OCI-LY3 (cell line): ENCODE results near the gene SLCO4A1.

Experiments used
- H2AFZ ChIP-seq: fragments of 200-600, 300-600 bp; shearing (Covaris generic); 2 replicates; pipeline ENCODE4 v1.6.0; 2014; ENCODE audit warnings: antibody characterized with exemption, low read depth, low read length
- H3K27ac ChIP-seq: fragments of 200-600, 300-600 bp; sonication (generic); 2 replicates; pipeline ENCODE4 v1.5.1; 2014; ENCODE audit warnings: mild to moderate bottlenecking, low read length, moderate library complexity, mixed read lengths
- H3K27me3 ChIP-seq: fragments of 200-600, 300-600 bp; sonication (generic); 2 replicates; pipeline ENCODE4 v1.6.1; 2014; ENCODE audit warnings: low read depth, low read length, mixed read lengths
- H3K36me3 ChIP-seq: fragments of 200-600, 300-600 bp; sonication (generic); replicated peaks from 2 replicates; pipeline ENCODE3; 2014; ENCODE audit warnings: low read depth, low read length, mixed read lengths
- H3K4me1 ChIP-seq: fragments of 300-600, 200-600 bp; sonication (generic); 2 replicates; pipeline ENCODE4 v1.6.1; 2014; ENCODE audit warnings: low read length, mixed read lengths
- H3K4me2 ChIP-seq: fragments of 200-600, 300-600 bp; sonication (generic); 2 replicates; pipeline ENCODE4 v1.6.1; 2014; ENCODE audit warnings: low read length, mixed read lengths
- H3K4me3 ChIP-seq: fragments of 300-600, 200-600 bp; sonication (generic); 2 replicates; pipeline ENCODE4 v1.5.1; 2014; ENCODE audit warnings: antibody characterized with exemption, mild to moderate bottlenecking, low read length, moderate library complexity
- H3K79me2 ChIP-seq: fragments of 300-600, 200-600 bp; shearing (Covaris generic); 2 replicates; pipeline ENCODE4 v1.6.1; 2014; ENCODE audit warnings: mild to moderate bottlenecking, low read length, mixed read lengths
- H3K9ac ChIP-seq: fragments of 300-600, 200-600 bp; shearing (Covaris generic); 2 replicates; pipeline ENCODE4 v1.6.0; 2014; ENCODE audit warnings: mild to moderate bottlenecking, low read length, moderate library complexity
- H3K9me3 ChIP-seq: fragments of 200-600, 300-600 bp; shearing (Covaris generic); 2 replicates; pipeline ENCODE4 v1.6.1; 2014; ENCODE audit warnings: low read length, mixed read lengths; ENCODE audit not compliant: insufficient read depth
- H4K20me1 ChIP-seq: fragments of 200-600, 300-600 bp; sonication (generic); 2 replicates; pipeline ENCODE4 v1.6.1; 2016; ENCODE audit warnings: low read length, mixed read lengths; ENCODE audit not compliant: insufficient read depth
- EZH2phosphoT487 ChIP-seq: fragments of 200-600 bp; shearing (Covaris generic); IDR thresholded peaks from 2 replicates; pipeline ENCODE4 v1.6.1; 2018; ENCODE audit warnings: antibody characterized with exemption, mixed run types, low read depth
- TF ChIP-seq, protein P1 (sequence below): fragments of 200-600, 300-600 bp; sonication (generic); IDR thresholded peaks from 2 replicates; pipeline ENCODE4 v1.5.1; 2014; ENCODE audit warnings: antibody characterized with exemption, low read length, low read depth

Gene SLCO4A1

DNA sequence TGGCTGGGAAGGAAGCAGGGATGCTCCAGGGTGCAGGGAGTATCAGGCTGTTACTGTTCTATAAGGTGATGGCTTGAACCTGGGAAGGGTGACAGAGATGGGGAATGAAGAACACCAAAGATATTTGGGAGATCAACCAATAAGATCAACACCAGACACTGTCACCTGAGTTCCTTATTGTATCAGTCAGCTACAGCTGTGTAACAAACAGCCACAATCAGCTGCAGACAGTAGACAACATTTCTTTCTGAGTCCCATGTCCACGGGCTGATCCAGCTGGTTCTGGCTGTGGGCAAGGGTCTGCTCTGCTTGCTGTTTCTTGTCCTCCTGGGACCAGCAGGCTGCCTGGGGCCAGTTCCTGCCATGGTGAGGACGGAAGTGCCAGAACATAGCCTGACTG, 31.3 kb upstream of the SLCO4A1 start:
- Histone ChIP-seq H3K4me2 (no peak overlapping the region), H3K4me3 (no peak overlapping the region), H2AFZ (no peak overlapping the region), H3K9me3 (no peaks in the 10 kb centered on the region), H3K9ac (no peak overlapping the region), H3K27me3 (peaks cover 35% of the 10 kb centered on the region), H3K4me1 (no peaks in the 10 kb centered on the region), H4K20me1 (no peaks in the 10 kb centered on the region), H3K36me3 (no peaks in the 10 kb centered on the region), H3K79me2 (no peaks in the 10 kb centered on the region), H3K27ac (no peak overlapping the region)
- TF ChIP-seq EZH2phosphoT487 = no peak
- TF ChIP-seq, protein P1, sequence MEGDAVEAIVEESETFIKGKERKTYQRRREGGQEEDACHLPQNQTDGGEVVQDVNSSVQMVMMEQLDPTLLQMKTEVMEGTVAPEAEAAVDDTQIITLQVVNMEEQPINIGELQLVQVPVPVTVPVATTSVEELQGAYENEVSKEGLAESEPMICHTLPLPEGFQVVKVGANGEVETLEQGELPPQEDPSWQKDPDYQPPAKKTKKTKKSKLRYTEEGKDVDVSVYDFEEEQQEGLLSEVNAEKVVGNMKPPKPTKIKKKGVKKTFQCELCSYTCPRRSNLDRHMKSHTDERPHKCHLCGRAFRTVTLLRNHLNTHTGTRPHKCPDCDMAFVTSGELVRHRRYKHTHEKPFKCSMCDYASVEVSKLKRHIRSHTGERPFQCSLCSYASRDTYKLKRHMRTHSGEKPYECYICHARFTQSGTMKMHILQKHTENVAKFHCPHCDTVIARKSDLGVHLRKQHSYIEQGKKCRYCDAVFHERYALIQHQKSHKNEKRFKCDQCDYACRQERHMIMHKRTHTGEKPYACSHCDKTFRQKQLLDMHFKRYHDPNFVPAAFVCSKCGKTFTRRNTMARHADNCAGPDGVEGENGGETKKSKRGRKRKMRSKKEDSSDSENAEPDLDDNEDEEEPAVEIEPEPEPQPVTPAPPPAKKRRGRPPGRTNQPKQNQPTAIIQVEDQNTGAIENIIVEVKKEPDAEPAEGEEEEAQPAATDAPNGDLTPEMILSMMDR = no peak

DNA sequence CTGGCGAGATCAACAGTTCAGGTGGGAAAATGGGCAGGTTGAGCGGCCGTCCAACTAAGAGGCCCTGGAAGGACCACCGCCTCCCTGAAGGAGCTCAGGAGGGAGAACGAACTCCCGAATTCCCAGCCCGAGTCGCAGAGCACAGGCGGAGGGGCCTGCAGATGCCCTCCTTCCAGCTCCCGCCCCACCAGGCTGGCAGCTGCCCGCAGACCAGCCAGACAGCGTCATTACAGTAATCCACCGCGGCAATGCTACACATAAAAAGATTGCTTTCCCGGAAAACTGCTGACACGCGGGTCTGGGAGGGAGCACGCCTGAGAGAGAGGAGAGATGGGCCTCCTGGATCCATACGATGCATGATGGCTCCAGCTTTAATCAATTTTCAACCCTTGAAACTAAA, 30.5 kb upstream of the SLCO4A1 start:
- no peak overlapping the region for H3K4me3 ChIP-seq
- H3K27ac ChIP-seq = no peak overlapping the region
- TF ChIP-seq, protein P1 = no peak
- no peak for TF ChIP-seq EZH2phosphoT487
- H2AFZ ChIP-seq = no peak overlapping the region
- no peaks in the 10 kb centered on the region for H4K20me1 ChIP-seq
- no peaks in the 10 kb centered on the region for H3K9me3 ChIP-seq
- H3K27me3 ChIP-seq = peaks cover 27% of the 10 kb centered on the region
- no peaks in the 10 kb centered on the region for H3K36me3 ChIP-seq
- no peak overlapping the region for H3K9ac ChIP-seq
- H3K79me2 ChIP-seq = no peaks in the 10 kb centered on the region
- H3K4me1 ChIP-seq = peaks cover 4% of the 10 kb centered on the region; the same call in 1 of the 2 replicates
- no peak overlapping the region for H3K4me2 ChIP-seq

DNA sequence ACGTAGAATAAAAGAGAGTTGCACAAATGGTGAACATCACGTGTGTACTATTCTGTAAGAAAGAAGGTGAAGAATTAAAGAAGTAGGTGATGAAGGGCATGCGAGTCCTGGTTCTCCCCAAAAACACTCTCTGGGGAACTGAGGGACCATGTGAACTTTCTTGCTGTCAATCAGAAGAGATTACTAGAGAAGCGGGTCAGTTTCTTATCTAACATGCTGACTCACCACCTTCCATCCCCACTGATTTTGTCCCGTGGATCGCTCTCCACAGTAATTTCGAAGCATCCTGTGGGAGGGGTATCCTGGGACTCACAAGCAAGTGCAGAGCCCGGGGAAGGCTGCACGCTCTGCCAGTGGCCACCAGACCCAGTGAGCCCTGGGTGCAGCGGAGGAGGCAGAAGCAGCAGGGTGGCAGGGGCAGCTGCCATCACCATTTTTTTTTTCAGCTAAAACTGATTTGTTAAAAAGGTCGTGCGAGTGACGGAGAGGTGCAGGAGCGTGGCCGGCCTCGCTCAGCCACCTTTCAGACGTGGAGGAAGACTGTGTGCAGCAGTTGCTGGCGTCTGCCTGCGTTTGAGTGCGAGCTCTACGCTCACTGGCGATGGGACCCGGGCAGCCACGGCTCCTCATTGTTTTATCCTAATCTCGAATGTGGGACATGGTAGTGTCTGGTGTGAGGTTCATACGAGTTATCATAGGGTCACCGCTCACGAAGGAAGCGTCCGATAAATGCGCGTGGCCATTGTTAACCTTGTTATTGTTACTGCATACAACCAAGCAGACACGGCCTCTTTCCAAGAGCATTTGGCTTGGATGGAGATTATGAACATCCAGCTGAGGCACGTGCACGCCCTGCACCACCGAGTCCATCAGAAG, 28.0 kb upstream of the SLCO4A1 start:
- Histone ChIP-seq H4K20me1 (no peaks in the 10 kb centered on the region), H3K27me3 (peaks cover 9% of the 10 kb centered on the region), H3K4me3 (no peak overlapping the region), H3K9ac (no peak overlapping the region), H3K4me1 (peaks cover 29% of the 10 kb centered on the region), H3K79me2 (no peaks in the 10 kb centered on the region), H3K9me3 (no peaks in the 10 kb centered on the region), H3K4me2 (no peak overlapping the region), H3K27ac (no peak overlapping the region), H3K36me3 (no peaks in the 10 kb centered on the region), H2AFZ (no peak overlapping the region)
- no peak for TF ChIP-seq EZH2phosphoT487
- TF ChIP-seq, protein P1 = no peak

DNA sequence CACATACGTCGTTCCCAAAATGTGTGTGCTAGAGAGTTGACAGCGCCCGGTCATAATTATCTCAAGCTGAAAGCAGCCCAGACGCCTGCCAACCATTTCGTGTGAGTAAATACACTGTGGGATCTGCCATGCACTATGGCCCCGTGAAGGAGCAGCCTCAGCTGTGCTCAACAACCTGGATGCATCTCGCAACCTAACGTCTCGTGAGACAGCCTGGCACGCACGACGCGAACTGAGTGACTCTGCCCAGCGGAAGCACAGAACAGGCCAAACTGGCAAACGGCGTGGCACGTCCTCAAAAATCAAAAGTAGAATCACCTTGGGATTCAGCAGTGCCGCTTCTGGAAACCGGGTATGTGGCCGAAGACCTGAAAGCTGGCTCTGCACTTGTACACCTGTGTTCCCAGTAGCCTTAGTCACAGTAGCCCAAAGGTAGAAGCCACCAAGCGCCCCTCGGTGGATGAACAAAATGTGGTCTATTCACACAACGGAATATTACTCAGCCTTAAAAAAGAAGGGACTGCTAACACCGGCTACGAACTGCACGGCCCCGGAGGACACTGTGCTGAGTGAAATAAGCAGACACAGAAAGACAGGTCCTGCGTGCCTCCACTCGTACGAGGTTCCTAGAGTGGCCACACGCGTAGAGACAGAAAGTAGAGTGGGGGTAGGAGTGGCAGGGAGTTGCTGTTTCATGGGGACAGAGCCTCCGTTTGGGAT, 27.2 kb upstream of the SLCO4A1 start:
- H3K4me1 ChIP-seq = peaks cover 30% of the 10 kb centered on the region
- TF ChIP-seq, protein P1 = no peak
- TF ChIP-seq EZH2phosphoT487 = no peak
- H3K4me2 ChIP-seq = no peak overlapping the region
- no peak overlapping the region for H3K4me3 ChIP-seq
- no peaks in the 10 kb centered on the region for H3K79me2 ChIP-seq
- no peaks in the 10 kb centered on the region for H3K36me3 ChIP-seq
- no peaks in the 10 kb centered on the region for H4K20me1 ChIP-seq
- H3K9me3 ChIP-seq = no peaks in the 10 kb centered on the region
- 0 out of 2 replicates have a peak, but pooled peaks cover 6% of the 10 kb centered on the region for H3K27me3 ChIP-seq
- no peak overlapping the region for H3K9ac ChIP-seq
- H2AFZ ChIP-seq = no peak overlapping the region
- H3K27ac ChIP-seq = no peak overlapping the region
